Liver (tissue), 3 donors: ENCODE measurements around the gene RPTOR.

ENCODE experiments used
- GABPA ChIP-seq, 2 donors: IDR thresholded peaks in 1 of 2; conservative IDR thresholded peaks in 1 of 2; 2 replicates each; pipeline ENCODE4 v1.6.1; 2016; ENCODE audit warnings: antibody characterized with exemption in 2 of 2, mild to moderate bottlenecking in 1 of 2, moderate library complexity in 1 of 2
- JUND ChIP-seq, 2 donors: IDR thresholded peaks; 2 replicates each; pipeline ENCODE4 v1.6.1; 2016; ENCODE audit warnings: antibody characterized with exemption in 2 of 2
- MAX ChIP-seq: IDR thresholded peaks from 2 replicates; pipeline ENCODE4 v1.6.1; 2016; ENCODE audit warnings: antibody characterized with exemption
- RXRA ChIP-seq, 2 donors: IDR thresholded peaks; 2 replicates each; pipeline ENCODE4 v1.6.1; 2017 to 2018; ENCODE audit warnings: antibody characterized with exemption in 2 of 2, mild to moderate bottlenecking in 1 of 2
- SP1 ChIP-seq: IDR thresholded peaks from 2 replicates; pipeline ENCODE4 v1.6.1; 2018; ENCODE audit warnings: antibody characterized with exemption, mild to moderate bottlenecking
- TF ChIP-seq, protein P1 (sequence below): fragments of 150-350 bp; IDR thresholded peaks from 2 replicates; pipeline ENCODE4 v1.5.1; 2017; ENCODE audit warnings: improper control_type of control experiment, low read depth, low read length; ENCODE audit not compliant: missing input control
- TF ChIP-seq, protein P2 (sequence below): IDR thresholded peaks from 2 replicates; pipeline ENCODE4 v1.6.1; 2016; ENCODE audit warnings: antibody characterized with exemption
- donor health status: healthy.
- donor health status: healthy.

DNA sequence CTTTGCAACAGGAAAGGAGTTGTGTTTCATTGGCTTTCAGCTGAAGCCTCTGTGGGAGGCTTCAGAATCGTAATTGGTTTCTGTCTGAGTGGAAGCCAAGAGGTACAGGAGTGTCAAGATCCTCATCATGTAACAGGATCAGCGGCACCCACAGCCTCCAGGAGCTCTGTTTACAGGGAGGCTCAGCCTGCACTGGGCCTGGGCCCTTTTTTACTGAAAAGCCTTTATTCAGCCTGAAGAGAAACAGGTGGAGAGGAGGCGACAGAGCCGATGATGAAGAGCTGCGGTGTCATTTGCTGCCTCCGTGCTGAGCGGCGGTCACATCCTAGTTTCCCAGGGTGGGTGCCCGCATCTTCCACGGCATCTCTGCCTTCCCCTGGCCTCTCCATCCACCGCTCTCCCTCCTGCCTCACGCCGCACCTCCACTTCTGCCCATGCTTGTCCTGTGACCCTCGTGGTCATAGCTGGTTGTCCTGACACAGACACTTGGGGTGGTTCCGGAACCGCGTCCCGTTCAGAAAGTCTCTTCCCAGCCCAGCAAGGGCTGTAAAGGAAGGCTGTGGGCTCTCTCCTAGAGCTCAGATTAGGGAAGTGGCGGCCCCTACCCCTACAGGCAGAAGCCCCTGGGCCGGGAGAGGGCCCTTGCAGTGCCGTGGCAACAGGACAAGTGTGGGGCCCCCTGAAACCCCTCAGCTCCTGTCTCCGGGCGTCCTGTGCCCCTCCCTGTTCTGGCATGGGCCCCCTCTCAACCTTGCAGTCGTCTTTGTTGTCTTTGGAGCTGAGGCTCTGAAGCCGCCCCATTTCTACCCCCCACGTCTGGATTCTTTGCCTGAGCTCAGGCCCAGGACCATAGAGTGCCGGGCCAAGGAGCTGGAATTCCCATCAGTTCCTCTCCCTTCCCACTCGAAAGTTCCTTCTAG, 393.1 kb downstream of the RPTOR start:
- no peak for TF ChIP-seq RXRA (IDR thresholded peaks at IDR 0.05)
- TF ChIP-seq, protein P1, sequence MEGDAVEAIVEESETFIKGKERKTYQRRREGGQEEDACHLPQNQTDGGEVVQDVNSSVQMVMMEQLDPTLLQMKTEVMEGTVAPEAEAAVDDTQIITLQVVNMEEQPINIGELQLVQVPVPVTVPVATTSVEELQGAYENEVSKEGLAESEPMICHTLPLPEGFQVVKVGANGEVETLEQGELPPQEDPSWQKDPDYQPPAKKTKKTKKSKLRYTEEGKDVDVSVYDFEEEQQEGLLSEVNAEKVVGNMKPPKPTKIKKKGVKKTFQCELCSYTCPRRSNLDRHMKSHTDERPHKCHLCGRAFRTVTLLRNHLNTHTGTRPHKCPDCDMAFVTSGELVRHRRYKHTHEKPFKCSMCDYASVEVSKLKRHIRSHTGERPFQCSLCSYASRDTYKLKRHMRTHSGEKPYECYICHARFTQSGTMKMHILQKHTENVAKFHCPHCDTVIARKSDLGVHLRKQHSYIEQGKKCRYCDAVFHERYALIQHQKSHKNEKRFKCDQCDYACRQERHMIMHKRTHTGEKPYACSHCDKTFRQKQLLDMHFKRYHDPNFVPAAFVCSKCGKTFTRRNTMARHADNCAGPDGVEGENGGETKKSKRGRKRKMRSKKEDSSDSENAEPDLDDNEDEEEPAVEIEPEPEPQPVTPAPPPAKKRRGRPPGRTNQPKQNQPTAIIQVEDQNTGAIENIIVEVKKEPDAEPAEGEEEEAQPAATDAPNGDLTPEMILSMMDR = no peak
- no peak for TF ChIP-seq MAX
- TF ChIP-seq, protein P2, sequence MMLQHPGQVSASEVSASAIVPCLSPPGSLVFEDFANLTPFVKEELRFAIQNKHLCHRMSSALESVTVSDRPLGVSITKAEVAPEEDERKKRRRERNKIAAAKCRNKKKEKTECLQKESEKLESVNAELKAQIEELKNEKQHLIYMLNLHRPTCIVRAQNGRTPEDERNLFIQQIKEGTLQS = no peak
- no peak for TF ChIP-seq SP1
- no peak for TF ChIP-seq JUND (IDR thresholded peaks at IDR 0.05)
- TF ChIP-seq GABPA (IDR thresholded peaks at IDR 0.05 in 1 of 2, conservative IDR thresholded peaks at IDR 0.05 in 1 of 2) = no peak
